Activated CD4-positive, alpha-beta T cell treated with anti-CD3 and anti-CD28 coated beads, Interleukin-2, amount 10 ng/mL, durations not matched to agents 7 days and 5 days (primary cell): ENCODE data around the gene GPC6. TPM values are rescaled to one million over a fixed set of nuclear protein-coding genes. Genes with fewer than 3 reads are reported as not detected.

Source experiments
- CTCF ChIA-PET: fragments of 350-600 bp; sonication (Branson Sonifier 250); formaldehyde crosslinking; loops from one replicate; lab custom pipeline; 2021; ENCODE audit warnings: antibody characterized with exemption; lab: Charles Lee
- POLR2A ChIA-PET: fragments of 350-600 bp; sonication (Branson Sonifier 250); formaldehyde crosslinking; loops from one replicate; lab custom pipeline; 2021; ENCODE audit warnings: antibody characterized with exemption; lab: Charles Lee
- DNase-seq: peaks from one replicate; pipeline ENCODE4 v3.0.0-alpha.2; 2020
- H3K27ac Mint-ChIP-seq: one replicate; pipeline ENCODE4 v1.8.0; 2021; ENCODE audit warnings: mild to moderate bottlenecking, moderate library complexity, mixed read lengths
- H3K27me3 Mint-ChIP-seq: one replicate; pipeline ENCODE4 v1.8.0; 2021; ENCODE audit warnings: mixed read lengths
- H3K36me3 Mint-ChIP-seq: one replicate; pipeline ENCODE4 v1.8.0; 2021; ENCODE audit warnings: low read depth, mixed read lengths
- H3K4me1 Mint-ChIP-seq: one replicate; pipeline ENCODE4 v1.8.0; 2021; ENCODE audit warnings: mixed read lengths
- H3K4me3 Mint-ChIP-seq: one replicate; pipeline ENCODE4 v1.8.0; 2021; ENCODE audit warnings: mild to moderate bottlenecking, moderate library complexity, mixed read lengths
- H3K9me3 Mint-ChIP-seq: one replicate; pipeline ENCODE4 v1.8.0; 2021; ENCODE audit warnings: mixed read lengths
- total RNA-seq, 2 experiments: library from RNA; stranded (reverse); gene quantifications; one replicate each; pipeline ENCODE4 v1.2.3, GENCODE V29; 2021

The GPC6 gene
- total RNA-seq, 2 experiments from 2014 or later: not detected

GRCh38 chr13:93397619-93398018 lies 171.0 kb downstream of the GPC6 start:
- POLR2A ChIA-PET: no interaction called here
- no peaks in the 10 kb centered on the region for H3K4me1 Mint-ChIP-seq
- CTCF ChIA-PET: no interaction called here
- H3K27me3 Mint-ChIP-seq: no peaks in the 10 kb centered on the region
- no peak for DNase-seq
- no peak overlapping the region for H3K27ac Mint-ChIP-seq
- no peak overlapping the region for H3K4me3 Mint-ChIP-seq
- H3K36me3 Mint-ChIP-seq: no peaks in the 10 kb centered on the region
- H3K9me3 Mint-ChIP-seq: no peaks in the 10 kb centered on the region

GRCh38 chr13:93398167-93399035 lies 171.8 kb downstream of the GPC6 start:
- Mint-ChIP-seq H3K4me1 (no peaks in the 10 kb centered on the region), H3K36me3 (no peaks in the 10 kb centered on the region), H3K4me3 (no peak overlapping the region), H3K27me3 (no peaks in the 10 kb centered on the region), H3K27ac (no peak overlapping the region), H3K9me3 (no peaks in the 10 kb centered on the region)
- ChIA-PET POLR2A (no interaction called here), CTCF (no interaction called here)
- no peak for DNase-seq

- Mint-ChIP-seq H3K36me3 (no peaks in the 10 kb centered on the region), H3K27me3 (no peaks in the 10 kb centered on the region), H3K9me3 (no peaks in the 10 kb centered on the region), H3K27ac (no peak overlapping the region), H3K4me1 (no peaks in the 10 kb centered on the region), H3K4me3 (no peak overlapping the region)
- no peak for DNase-seq
- ChIA-PET CTCF (no interaction called here), POLR2A (no interaction called here)
Measured at GRCh38 chr13:93399212-93399611, 172.6 kb downstream of the GPC6 start.

GRCh38 chr13:93406136-93406535 lies 179.5 kb downstream of the GPC6 start:
- H3K36me3 Mint-ChIP-seq: no peaks in the 10 kb centered on the region
- H3K4me1 Mint-ChIP-seq: no peaks in the 10 kb centered on the region
- H3K27ac Mint-ChIP-seq: no peak overlapping the region
- no peak for DNase-seq
- no peak overlapping the region for H3K4me3 Mint-ChIP-seq
- no peaks in the 10 kb centered on the region for H3K9me3 Mint-ChIP-seq
- POLR2A ChIA-PET: no interaction called here
- CTCF ChIA-PET: no interaction called here
- no peaks in the 10 kb centered on the region for H3K27me3 Mint-ChIP-seq

- H3K27ac Mint-ChIP-seq: no peak overlapping the region
- H3K36me3 Mint-ChIP-seq: no peaks in the 10 kb centered on the region
- no peaks in the 10 kb centered on the region for H3K27me3 Mint-ChIP-seq
- no peak for DNase-seq
- no peak overlapping the region for H3K4me3 Mint-ChIP-seq
- CTCF ChIA-PET: no interaction called here
- POLR2A ChIA-PET: no interaction called here
- H3K4me1 Mint-ChIP-seq: no peaks in the 10 kb centered on the region
- no peaks in the 10 kb centered on the region for H3K9me3 Mint-ChIP-seq
Measured at GRCh38 chr13:93407551-93407950, 180.9 kb downstream of the GPC6 start.

- ChIA-PET POLR2A (no interaction called here), CTCF (no interaction called here)
- H3K36me3 Mint-ChIP-seq: no peaks in the 10 kb centered on the region
- no peaks in the 10 kb centered on the region for H3K9me3 Mint-ChIP-seq
- no peaks in the 10 kb centered on the region for H3K27me3 Mint-ChIP-seq
- no peaks in the 10 kb centered on the region for H3K4me1 Mint-ChIP-seq
- no peak overlapping the region for H3K4me3 Mint-ChIP-seq
- no peak for DNase-seq
- no peak overlapping the region for H3K27ac Mint-ChIP-seq
Measured at GRCh38 chr13:93409001-93409400, 182.4 kb downstream of the GPC6 start.

GRCh38 chr13:93409816-93410215 lies 183.2 kb downstream of the GPC6 start:
- no peak for DNase-seq
- Mint-ChIP-seq H3K9me3 (no peaks in the 10 kb centered on the region), H3K27me3 (no peaks in the 10 kb centered on the region), H3K27ac (no peak overlapping the region), H3K36me3 (no peaks in the 10 kb centered on the region), H3K4me3 (no peak overlapping the region), H3K4me1 (no peaks in the 10 kb centered on the region)
- CTCF ChIA-PET: no interaction called here
- POLR2A ChIA-PET: no interaction called here

GRCh38 chr13:93411186-93411680 lies 184.6 kb downstream of the GPC6 start:
- H3K4me1 Mint-ChIP-seq: no peaks in the 10 kb centered on the region
- H3K9me3 Mint-ChIP-seq: no peaks in the 10 kb centered on the region
- H3K36me3 Mint-ChIP-seq: no peaks in the 10 kb centered on the region
- no peak overlapping the region for H3K27ac Mint-ChIP-seq
- ChIA-PET CTCF (no interaction called here), POLR2A (no interaction called here)
- H3K27me3 Mint-ChIP-seq: no peaks in the 10 kb centered on the region
- no peak for DNase-seq
- H3K4me3 Mint-ChIP-seq: no peak overlapping the region

GRCh38 chr13:93412676-93413075 lies 186.1 kb downstream of the GPC6 start:
- no peak overlapping the region for H3K4me3 Mint-ChIP-seq
- no peak for DNase-seq
- H3K27me3 Mint-ChIP-seq: no peaks in the 10 kb centered on the region
- ChIA-PET CTCF (no interaction called here), POLR2A (no interaction called here)
- no peaks in the 10 kb centered on the region for H3K4me1 Mint-ChIP-seq
- no peaks in the 10 kb centered on the region for H3K9me3 Mint-ChIP-seq
- no peaks in the 10 kb centered on the region for H3K36me3 Mint-ChIP-seq
- no peak overlapping the region for H3K27ac Mint-ChIP-seq

- H3K27ac Mint-ChIP-seq: no peak overlapping the region
- H3K9me3 Mint-ChIP-seq: no peaks in the 10 kb centered on the region
- no peaks in the 10 kb centered on the region for H3K36me3 Mint-ChIP-seq
- no peaks in the 10 kb centered on the region for H3K4me1 Mint-ChIP-seq
- no peak overlapping the region for H3K4me3 Mint-ChIP-seq
- H3K27me3 Mint-ChIP-seq: no peaks in the 10 kb centered on the region
- DNase-seq: no peak
- POLR2A ChIA-PET: no interaction called here
- CTCF ChIA-PET: no interaction called here
Measured at GRCh38 chr13:93413972-93414717, 187.5 kb downstream of the GPC6 start.

GRCh38 chr13:93416736-93417355 lies 190.2 kb downstream of the GPC6 start:
- DNase-seq: no peak
- Mint-ChIP-seq H3K4me3 (no peak overlapping the region), H3K4me1 (no peaks in the 10 kb centered on the region), H3K36me3 (no peaks in the 10 kb centered on the region), H3K27ac (no peak overlapping the region), H3K9me3 (no peaks in the 10 kb centered on the region), H3K27me3 (no peaks in the 10 kb centered on the region)
- ChIA-PET POLR2A (no interaction called here), CTCF (no interaction called here)

- ChIA-PET CTCF (no interaction called here), POLR2A (no interaction called here)
- Mint-ChIP-seq H3K27ac (no peak overlapping the region), H3K9me3 (no peaks in the 10 kb centered on the region), H3K4me3 (no peak overlapping the region), H3K27me3 (no peaks in the 10 kb centered on the region), H3K36me3 (no peaks in the 10 kb centered on the region), H3K4me1 (no peaks in the 10 kb centered on the region)
- no peak for DNase-seq
Measured at GRCh38 chr13:93418398-93418797, 191.8 kb downstream of the GPC6 start.

GRCh38 chr13:93420206-93420605 lies 193.6 kb downstream of the GPC6 start:
- Mint-ChIP-seq H3K4me3 (no peak overlapping the region), H3K27ac (no peak overlapping the region), H3K9me3 (no peaks in the 10 kb centered on the region), H3K36me3 (no peaks in the 10 kb centered on the region), H3K27me3 (no peaks in the 10 kb centered on the region), H3K4me1 (no peaks in the 10 kb centered on the region)
- DNase-seq: no peak
- ChIA-PET POLR2A (no interaction called here), CTCF (no interaction called here)
